ES-I3 (cell line): ENCODE results near the gene SYNCRIP.
"Not testable (repeated sequence)": the region's sequence is repeated elsewhere in the genome, so short reads cannot be mapped to it uniquely, and the experiment has no call there.

Source experiments
- H3K36me3 ChIP-seq: 2 replicates; pipeline ENCODE4 v1.6.1; 2013; ENCODE audit warnings: mild to moderate bottlenecking, low read length, control low read depth, moderate library complexity; ENCODE audit not compliant: insufficient read depth
- H3K4me1 ChIP-seq: 2 replicates; pipeline ENCODE4 v1.6.1; 2013; ENCODE audit warnings: mild to moderate bottlenecking, control low read depth, low read length; ENCODE audit not compliant: insufficient read depth
- H3K9ac ChIP-seq: 2 replicates; pipeline ENCODE4 v1.6.1; 2013; ENCODE audit warnings: low read depth, mild to moderate bottlenecking, low read length, moderate library complexity
- H3K9me3 ChIP-seq: 2 replicates; pipeline ENCODE4 v1.6.1; 2013; ENCODE audit warnings: mild to moderate bottlenecking, low read length, moderate library complexity; ENCODE audit not compliant: control insufficient read depth, insufficient read depth

SYNCRIP gene

GRCh38 chr6:85642774-85643536 is at the start of gene SYNCRIP:
Gene SYNCRIP (minus strand): TSS chr6:85642886. CDS start chr6:85641439, 1,447 bp downstream.
- Histone ChIP-seq H3K9ac (peak within 1 kb of the TSS; percentile 96), H3K4me1 (peaks cover 20% of the 10 kb centered on the region), H3K36me3 (peaks cover 9% of the 10 kb centered on the region), H3K9me3 (no peaks in the 10 kb centered on the region)

GRCh38 chr6:85691478-85691877 is 48.8 kb upstream of the SYNCRIP start:
- Histone ChIP-seq H3K9me3 (no peaks in the 10 kb centered on the region), H3K9ac (no peak overlapping the region)

GRCh38 chr6:85690071-85690470 is 47.4 kb upstream of the SYNCRIP start:
- H3K9ac ChIP-seq: no peak overlapping the region

More at GRCh38 chr6:85691478-85691877, 48.8 kb upstream of the SYNCRIP start:
- Histone ChIP-seq H3K4me1 (no peaks in the 10 kb centered on the region), H3K36me3 (no peaks in the 10 kb centered on the region)

GRCh38 chr6:85685713-85686112 is 43.0 kb upstream of the SYNCRIP start:
- H3K9me3 ChIP-seq: no peaks in the 10 kb centered on the region
- H3K9ac ChIP-seq: no peak overlapping the region
- no peaks in the 10 kb centered on the region for H3K36me3 ChIP-seq
- H3K4me1 ChIP-seq: no peaks in the 10 kb centered on the region

More at GRCh38 chr6:85690071-85690470, 47.4 kb upstream of the SYNCRIP start:
- Histone ChIP-seq H3K4me1 (no peaks in the 10 kb centered on the region), H3K36me3 (no peaks in the 10 kb centered on the region), H3K9me3 (no peaks in the 10 kb centered on the region)

GRCh38 chr6:85684809-85685171 is 42.1 kb upstream of the SYNCRIP start:
- Histone ChIP-seq H3K4me1 (no peaks in the 10 kb centered on the region), H3K9ac (no peak overlapping the region), H3K9me3 (no peaks in the 10 kb centered on the region), H3K36me3 (no peaks in the 10 kb centered on the region)

GRCh38 chr6:85684133-85684808 is 41.6 kb upstream of the SYNCRIP start:
- Histone ChIP-seq H3K36me3 (no peaks in the 10 kb centered on the region), H3K9ac (no peak overlapping the region), H3K9me3 (no peaks in the 10 kb centered on the region), H3K4me1 (no peaks in the 10 kb centered on the region)

GRCh38 chr6:85681899-85682298 is 39.2 kb upstream of the SYNCRIP start:
- H3K4me1 ChIP-seq, H3K9ac ChIP-seq, H3K36me3 ChIP-seq, H3K9me3 ChIP-seq: not testable (repeated sequence)

GRCh38 chr6:85680388-85680787 is 37.7 kb upstream of the SYNCRIP start:
- Histone ChIP-seq H3K9ac (peak overlapping the region; percentile 92; the same call in 1 of the 2 replicates), H3K4me1 (no peaks in the 10 kb centered on the region), H3K36me3 (peaks cover 14% of the 10 kb centered on the region), H3K9me3 (no peaks in the 10 kb centered on the region)

- Histone ChIP-seq H3K9me3 (no peaks in the 10 kb centered on the region), H3K9ac (peak overlapping the region; percentile 92), H3K36me3 (peaks cover 21% of the 10 kb centered on the region), H3K4me1 (no peaks in the 10 kb centered on the region)
These were observed 36.9 kb upstream of the SYNCRIP start for GRCh38 chr6:85679445-85680123.

- Histone ChIP-seq H3K9ac (peak overlapping the region; percentile 92), H3K36me3 (peaks cover 22% of the 10 kb centered on the region), H3K4me1 (no peaks in the 10 kb centered on the region), H3K9me3 (no peaks in the 10 kb centered on the region)
These were observed 36.1 kb upstream of the SYNCRIP start for GRCh38 chr6:85678602-85679444.

GRCh38 chr6:85678026-85678601 is 35.4 kb upstream of the SYNCRIP start:
- Histone ChIP-seq H3K4me1 (no peaks in the 10 kb centered on the region), H3K36me3 (peaks cover 22% of the 10 kb centered on the region), H3K9ac (peak overlapping the region; percentile 92), H3K9me3 (no peaks in the 10 kb centered on the region)

- Histone ChIP-seq H3K9ac (peak overlapping the region; percentile 92), H3K4me1 (no peaks in the 10 kb centered on the region), H3K9me3 (no peaks in the 10 kb centered on the region), H3K36me3 (peaks cover 22% of the 10 kb centered on the region)
These were observed 34.7 kb upstream of the SYNCRIP start for GRCh38 chr6:85677234-85677956.

- peak overlapping the region; percentile 92 for H3K9ac ChIP-seq
- H3K9me3 ChIP-seq: no peaks in the 10 kb centered on the region
- H3K36me3 ChIP-seq: peaks cover 22% of the 10 kb centered on the region
- no peaks in the 10 kb centered on the region for H3K4me1 ChIP-seq
These were observed 33.5 kb upstream of the SYNCRIP start for GRCh38 chr6:85676086-85676729.
